Calu3 (cell line): ENCODE data around the gene GRAMD4. TPM values are rescaled to one million over a fixed set of nuclear protein-coding genes. Genes with fewer than 3 reads are reported as not detected.

Experiments used
- BruUV-seq: library from RNA; stranded (reverse); fragments of 400-500 nt; replicated peaks from 2 replicates; lab custom pipeline; 2021; lab: Mats Ljungman, UMichigan
- CTCF ChIA-PET: fragments of 300-600 bp; sonication (Branson Sonifier 250); formaldehyde crosslinking; loops from one replicate; lab custom pipeline; 2022; ENCODE audit warnings: antibody characterized with exemption; lab: Charles Lee
- DNase-seq: peaks from one replicate; pipeline ENCODE4 v3.0.0; 2022
- H3K27ac Mint-ChIP-seq: one replicate; pipeline ENCODE4 v1.8.0; 2022; ENCODE audit warnings: mixed read lengths; ENCODE audit not compliant: unreplicated experiment
- H3K27me3 Mint-ChIP-seq: one replicate; pipeline ENCODE4 v1.8.0; 2022; ENCODE audit warnings: mixed read lengths; ENCODE audit not compliant: unreplicated experiment
- H3K36me3 Mint-ChIP-seq: one replicate; pipeline ENCODE4 v1.8.0; 2022; ENCODE audit warnings: mild to moderate bottlenecking, moderate library complexity, mixed read lengths; ENCODE audit not compliant: insufficient read depth, unreplicated experiment
- H3K4me1 Mint-ChIP-seq: one replicate; pipeline ENCODE4 v1.8.0; 2022; ENCODE audit warnings: mild to moderate bottlenecking, low read depth, mixed read lengths; ENCODE audit not compliant: unreplicated experiment
- H3K4me3 Mint-ChIP-seq: one replicate; pipeline ENCODE4 v1.8.0; 2022; ENCODE audit warnings: mild to moderate bottlenecking, low read depth, moderate library complexity, mixed read lengths; ENCODE audit not compliant: unreplicated experiment
- H3K9me3 Mint-ChIP-seq: one replicate; pipeline ENCODE4 v1.8.0; 2022; ENCODE audit warnings: low read depth, mixed read lengths; ENCODE audit not compliant: unreplicated experiment
- CTCF ChIP-seq: fragments of 200-600 bp; IDR thresholded peaks from one replicate; pipeline ENCODE4 v1.8.0; 2022; ENCODE audit warnings: antibody characterized with exemption; ENCODE audit not compliant: unreplicated experiment
- intact Hi-C: fragments of 100-400 bp; cut with micrococcal nuclease; formaldehyde crosslinking; loops from one replicate; pipeline ENCODE4 v1.10.0; 2022; ENCODE audit not compliant: unreplicated experiment
- total RNA-seq: library from RNA; stranded (reverse); gene quantifications from 2 replicates; pipeline ENCODE4 v1.2.3, GENCODE V29; 2022

The GRAMD4 gene
- total RNA-seq, 1 experiment from 2014 or later: 61.2 TPM

GRCh38 chr22:46676479-46676878, 56.3 kb downstream of the GRAMD4 start:
- Mint-ChIP-seq H3K27ac (no peak overlapping the region), H3K4me1 (no peaks in the 10 kb centered on the region), H3K36me3 (peaks cover 29% of the 10 kb centered on the region), H3K9me3 (no peaks in the 10 kb centered on the region), H3K27me3 (no peaks in the 10 kb centered on the region), H3K4me3 (no peak overlapping the region)
- no peak for DNase-seq
- intact Hi-C loops: no loop called here
- CTCF ChIA-PET: no interaction called here
- no peak for TF ChIP-seq CTCF
- no TSS peak for BruUV-seq

DNA sequence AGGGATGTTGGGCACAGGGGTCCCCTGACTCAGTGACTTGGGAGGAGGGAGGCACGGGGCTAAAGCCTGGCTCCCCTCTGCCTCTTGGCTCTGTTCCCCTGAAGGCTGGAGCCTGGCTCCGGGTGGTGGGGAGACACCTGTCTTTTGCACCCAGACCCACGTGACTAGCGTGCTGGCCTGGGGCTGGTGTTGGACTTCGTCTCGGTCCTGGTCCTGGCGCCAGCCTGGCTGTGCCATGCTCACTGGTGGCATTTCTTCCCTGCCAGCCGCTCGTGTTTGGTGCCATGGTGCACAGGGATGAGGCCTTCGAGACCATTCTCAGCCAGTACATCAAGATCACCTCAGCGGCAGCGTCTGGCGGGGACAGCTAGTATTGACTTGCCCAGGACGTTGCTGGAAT, 56.7 kb downstream of the GRAMD4 start:
- Mint-ChIP-seq H3K4me3 (no peak overlapping the region), H3K36me3 (peaks cover 29% of the 10 kb centered on the region), H3K9me3 (no peaks in the 10 kb centered on the region), H3K27me3 (no peaks in the 10 kb centered on the region), H3K4me1 (no peaks in the 10 kb centered on the region), H3K27ac (no peak overlapping the region)
- CTCF ChIA-PET: no interaction called here
- no peak for TF ChIP-seq CTCF
- no peak for DNase-seq
- intact Hi-C loops: no loop called here
- BruUV-seq: no TSS peak

DNA sequence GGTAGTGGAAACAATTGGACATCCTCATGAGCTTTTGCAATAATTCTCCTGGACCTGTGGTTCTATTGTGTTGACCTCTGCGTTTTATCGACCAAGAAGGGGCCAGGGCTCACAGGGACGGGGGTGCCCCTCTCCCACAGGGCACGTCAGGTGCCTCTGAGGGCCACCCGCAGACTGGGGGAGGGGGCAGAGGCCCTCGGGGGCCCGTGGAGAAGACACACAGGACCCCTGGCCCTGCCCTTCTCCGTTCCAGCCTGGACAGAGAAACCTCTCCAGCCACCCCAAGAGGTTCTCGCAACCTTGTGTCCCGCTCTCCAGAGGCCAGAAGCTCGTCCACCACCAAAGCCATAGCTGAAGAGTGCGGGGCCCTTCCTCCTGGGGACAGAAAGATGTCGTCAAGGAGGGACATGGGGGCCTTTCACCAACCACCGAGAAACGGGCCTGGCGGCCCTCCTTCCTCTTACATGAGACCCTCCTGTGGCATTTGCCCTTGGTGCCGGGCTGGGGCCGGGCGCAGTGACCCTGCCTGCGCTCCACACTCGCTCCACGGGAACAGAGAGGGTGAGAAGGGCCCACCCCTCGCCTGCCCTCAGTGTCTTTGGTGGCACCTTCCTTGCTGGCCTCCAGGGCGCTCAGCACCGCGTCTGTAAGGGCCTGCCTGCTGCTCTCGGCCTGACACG, 57.3 kb downstream of the GRAMD4 start:
- intact Hi-C loops: no loop called here
- no peak overlapping the region for H3K4me3 Mint-ChIP-seq
- H3K9me3 Mint-ChIP-seq: no peaks in the 10 kb centered on the region
- H3K27me3 Mint-ChIP-seq: no peaks in the 10 kb centered on the region
- TF ChIP-seq CTCF: no peak
- CTCF ChIA-PET: interaction anchor here (0.6 kb wide), 1 partner anchor 129 kb away, joined by 5 read pairs; no protein-coding TSS in a partner anchor
- DNase-seq: no peak
- TSS peak; percentile 44 for BruUV-seq
- no peaks in the 10 kb centered on the region for H3K4me1 Mint-ChIP-seq
- peaks cover 29% of the 10 kb centered on the region for H3K36me3 Mint-ChIP-seq
- no peak overlapping the region for H3K27ac Mint-ChIP-seq

DNA sequence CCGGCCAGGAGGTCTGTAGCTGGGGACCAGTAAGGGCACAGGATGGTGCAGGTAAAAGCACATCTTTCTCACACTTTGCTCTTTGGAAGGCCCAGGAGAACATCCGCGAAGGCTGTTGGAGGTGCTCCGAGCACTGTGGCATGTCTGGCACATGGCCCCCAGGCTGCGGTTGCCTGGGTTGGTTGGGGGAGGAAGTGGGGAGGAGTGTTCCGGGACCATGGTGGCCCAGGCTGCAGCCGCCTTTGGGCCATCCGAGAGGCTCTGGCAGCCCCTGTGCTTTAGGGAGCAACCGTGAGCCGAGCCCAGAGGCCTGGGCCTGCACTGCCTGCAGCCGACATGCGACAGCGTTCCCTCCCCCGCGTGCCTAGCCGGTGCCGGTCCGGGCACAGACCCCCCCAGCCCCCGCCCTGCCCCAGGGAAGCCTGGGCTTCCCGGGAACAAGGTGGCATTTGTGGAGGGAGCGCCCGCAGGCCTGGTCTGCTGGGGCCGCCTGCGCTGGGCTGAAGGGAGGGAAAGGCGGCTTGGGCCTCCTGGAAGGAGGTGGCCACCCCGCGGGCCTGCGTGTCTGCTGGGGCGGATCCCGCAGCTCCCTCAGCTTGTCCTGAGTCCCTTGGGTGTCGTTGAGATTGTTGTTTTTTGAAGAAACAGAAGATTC, 57.9 kb downstream of the GRAMD4 start:
- no peak overlapping the region for H3K4me3 Mint-ChIP-seq
- H3K36me3 Mint-ChIP-seq: peaks cover 23% of the 10 kb centered on the region
- DNase-seq: no peak
- no peaks in the 10 kb centered on the region for H3K4me1 Mint-ChIP-seq
- no TSS peak for BruUV-seq
- CTCF ChIA-PET: interaction anchor here (0.6 kb wide), 1 partner anchor 128 kb away, joined by 5 read pairs; no protein-coding TSS in a partner anchor
- TF ChIP-seq CTCF: no peak
- H3K27me3 Mint-ChIP-seq: no peaks in the 10 kb centered on the region
- intact Hi-C loops: no loop called here
- H3K9me3 Mint-ChIP-seq: no peaks in the 10 kb centered on the region
- H3K27ac Mint-ChIP-seq: no peak overlapping the region
